GM21529 (cell line): ENCODE results near the gene MYL12B.
"Not testable (repeated sequence)": the region's sequence is repeated elsewhere in the genome, so short reads cannot be mapped to it uniquely, and the experiment has no call there.

Experiments used
- ATAC-seq: cut with Tn5 transposase; IDR thresholded peaks from one replicate; pipeline ENCODE4 v1.9.1; 2021; ENCODE audit not compliant: unreplicated experiment

MYL12B gene

DNA sequence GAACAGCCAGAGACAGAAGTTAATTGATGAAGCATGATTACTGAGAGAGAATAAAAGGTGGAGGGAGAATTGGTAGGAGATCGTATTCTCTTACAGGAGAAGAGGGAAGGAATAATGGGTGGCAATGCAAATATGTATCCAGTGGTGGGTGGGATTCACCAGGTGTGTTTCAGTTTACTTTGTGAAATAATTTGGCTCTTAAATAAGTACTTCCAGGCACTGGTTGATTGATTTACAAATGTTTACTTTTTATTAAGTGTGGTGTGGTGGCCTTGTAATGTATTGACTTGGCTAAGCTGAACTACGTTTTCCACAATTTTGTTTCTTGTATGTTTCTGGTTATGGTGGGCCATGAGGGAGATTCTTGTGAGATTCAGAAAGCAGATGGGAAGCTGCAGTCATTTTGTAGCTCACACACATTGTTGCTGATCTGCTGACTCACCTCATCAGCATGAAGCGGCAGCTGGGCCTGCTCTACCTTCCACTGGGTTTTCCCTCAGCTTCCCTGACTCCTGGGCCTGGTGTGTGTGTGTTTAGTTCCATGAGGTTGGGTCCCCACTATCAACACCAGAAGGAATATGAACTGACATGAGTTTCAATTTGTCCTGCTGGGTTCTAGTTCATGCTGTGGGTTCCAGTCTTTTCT, 32.6 kb downstream of the MYL12B start:
- ATAC-seq = no peak

DNA sequence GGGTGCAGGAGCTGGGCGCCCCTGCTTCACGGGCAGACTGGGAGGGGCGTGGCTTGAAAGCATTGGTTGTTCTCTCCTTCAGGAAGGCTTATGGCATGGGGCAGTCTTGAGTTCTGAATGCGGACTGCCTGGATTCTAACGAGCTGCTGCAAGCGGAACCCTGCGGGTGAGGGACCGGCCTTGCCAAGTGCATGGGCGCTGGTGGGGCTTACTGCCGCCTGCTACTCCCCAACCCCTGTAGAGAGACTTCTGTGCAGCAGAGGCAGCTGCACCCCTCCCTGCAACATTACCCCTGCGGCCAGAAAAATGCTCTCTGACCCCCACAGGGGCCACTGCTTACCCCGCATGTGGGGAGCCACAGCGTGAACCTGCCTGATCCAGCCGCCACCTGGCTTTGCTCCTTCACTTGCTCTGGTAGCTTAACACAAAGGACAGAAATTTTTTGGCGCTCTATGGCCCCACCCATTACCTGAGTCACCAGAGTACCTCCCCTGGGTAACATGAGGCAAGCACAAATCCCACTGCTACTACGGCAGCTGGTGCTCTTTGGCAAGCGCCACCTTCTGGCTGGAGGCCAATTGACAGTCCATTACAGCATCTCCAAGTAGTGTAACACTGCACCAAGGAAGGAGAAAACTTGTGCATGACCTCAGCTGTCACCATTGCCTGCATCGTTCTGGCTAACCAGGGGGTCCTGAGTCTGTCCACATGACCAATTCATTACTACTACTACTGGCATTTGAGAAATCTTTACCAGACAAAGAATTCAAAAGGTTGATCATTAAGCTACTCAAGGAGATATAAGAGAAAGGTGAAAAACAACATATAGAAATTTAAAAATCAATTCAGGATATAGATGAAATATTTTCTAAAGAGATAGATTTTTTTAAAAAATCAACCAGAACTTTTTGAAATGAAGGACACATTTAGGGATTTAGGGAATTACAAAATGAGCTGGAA, 35.4 kb downstream of the MYL12B start:
- peak; percentile 99 for ATAC-seq

DNA sequence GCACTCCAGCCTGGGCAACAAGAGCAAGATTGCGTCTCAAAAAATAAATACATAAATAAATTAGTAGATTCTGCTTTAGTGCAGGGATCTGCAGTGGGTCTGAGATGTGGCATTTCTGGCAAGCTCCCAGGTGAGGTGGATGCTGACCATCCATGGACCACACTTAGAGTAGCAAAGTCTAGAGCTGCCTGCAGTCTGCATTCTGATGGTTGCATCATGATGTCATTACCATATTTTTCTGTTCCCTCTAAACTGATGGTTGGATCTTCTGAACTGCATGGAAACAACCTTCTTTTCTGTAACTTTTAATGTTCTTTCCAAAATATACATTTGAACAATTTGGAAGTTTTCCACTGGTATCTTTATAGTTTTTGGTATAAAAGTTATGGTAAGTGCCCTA, 42.9 kb downstream of the MYL12B start:
- no peak for ATAC-seq

DNA sequence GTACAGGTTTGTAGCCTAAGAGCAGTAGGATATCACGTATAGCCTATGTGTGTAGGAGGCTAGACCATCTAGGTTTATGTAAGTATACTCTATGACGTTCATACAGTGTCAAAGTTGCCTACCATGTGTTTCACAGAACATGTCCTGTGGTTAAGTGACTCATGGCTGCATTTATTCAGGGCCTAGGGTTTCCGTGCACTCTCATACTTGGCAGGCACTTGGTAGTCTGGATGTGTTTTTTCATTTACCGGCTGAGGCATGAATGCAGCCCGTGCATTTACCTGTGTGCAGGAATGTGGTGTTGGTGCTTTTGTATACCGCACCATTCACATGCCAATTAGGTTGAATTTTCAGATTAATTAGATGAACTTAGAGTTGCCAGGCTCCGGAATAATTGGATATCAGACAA, 43.4 kb downstream of the MYL12B start:
- ATAC-seq = peak; percentile 63

DNA sequence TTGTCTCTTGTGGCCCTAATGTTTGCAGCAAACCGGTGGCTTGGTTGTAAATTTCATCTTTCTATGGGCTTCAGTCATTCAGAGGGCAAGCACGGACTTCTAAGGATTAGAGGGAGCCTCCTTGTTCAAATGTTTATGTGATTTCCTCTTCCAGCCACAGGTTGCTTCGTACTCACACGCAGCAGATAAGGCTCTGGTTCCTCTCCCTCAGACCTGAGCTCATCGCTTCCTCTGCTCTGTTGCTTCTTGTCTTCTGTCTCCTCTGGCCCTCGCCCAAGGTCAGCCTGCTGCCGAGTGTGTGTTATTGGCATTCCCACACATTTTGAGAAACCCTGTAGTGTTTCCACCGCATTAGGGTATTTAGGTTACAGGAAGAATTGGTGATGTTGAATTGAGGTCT, 44.0 kb downstream of the MYL12B start:
- no peak for ATAC-seq

DNA sequence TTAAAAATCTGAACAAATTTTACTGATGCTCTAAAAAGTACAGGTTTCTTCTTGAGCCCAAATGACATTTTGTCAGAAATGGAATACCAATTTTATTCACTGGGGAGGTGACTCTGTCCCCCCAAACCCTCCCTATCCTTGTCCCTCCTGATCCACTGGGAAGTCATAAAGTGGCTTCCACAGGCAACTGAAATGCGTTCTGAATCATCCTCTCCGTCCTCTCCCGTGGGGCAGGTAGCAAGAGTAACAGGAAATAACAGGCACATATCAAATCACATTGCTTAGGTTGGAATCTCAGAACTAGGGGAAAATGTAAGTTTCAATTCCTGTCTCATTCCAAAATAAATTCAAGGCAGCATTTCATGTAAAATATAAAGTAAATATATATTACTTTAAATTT, 44.5 kb downstream of the MYL12B start:
- ATAC-seq = no peak

DNA sequence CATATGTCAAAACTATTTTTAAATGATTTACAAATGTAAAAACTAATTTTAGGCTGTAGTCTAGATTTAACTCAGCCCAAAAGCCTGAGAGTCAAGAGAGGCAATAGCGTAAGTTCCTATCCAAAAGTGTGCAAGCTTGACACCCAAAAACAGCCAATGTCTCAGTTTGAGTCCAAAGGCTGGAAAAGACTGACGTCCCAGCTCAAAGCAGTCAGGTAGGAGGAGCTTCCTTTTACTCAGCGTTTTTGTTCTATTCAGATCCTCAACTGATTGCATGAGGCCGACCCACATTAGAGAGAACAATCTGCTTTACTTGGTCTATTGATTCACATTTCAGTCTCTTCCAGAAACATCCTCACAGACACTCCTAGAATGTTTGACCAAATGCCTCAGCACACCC, 51.8 kb downstream of the MYL12B start:
- ATAC-seq = no peak

DNA sequence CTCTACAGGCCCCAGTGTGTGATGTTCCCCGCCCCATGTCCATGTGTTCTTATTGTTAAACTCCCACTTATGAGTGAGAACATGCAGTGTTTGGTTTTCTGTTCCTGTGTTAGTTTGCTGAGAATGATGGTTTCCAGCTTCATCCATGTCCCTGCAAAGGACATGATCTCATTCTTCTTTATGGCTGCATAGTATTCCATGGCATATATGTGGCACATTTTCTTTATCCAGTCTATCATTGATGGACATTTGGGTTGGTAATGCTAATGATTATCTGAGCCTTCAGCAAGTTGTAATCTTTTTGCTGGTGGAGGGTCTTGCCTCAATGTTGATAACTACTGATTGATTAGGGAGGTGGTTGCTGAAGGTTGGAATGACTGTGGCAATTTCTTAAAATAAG, 53.4 kb downstream of the MYL12B start:
- ATAC-seq = not testable (repeated sequence)

DNA sequence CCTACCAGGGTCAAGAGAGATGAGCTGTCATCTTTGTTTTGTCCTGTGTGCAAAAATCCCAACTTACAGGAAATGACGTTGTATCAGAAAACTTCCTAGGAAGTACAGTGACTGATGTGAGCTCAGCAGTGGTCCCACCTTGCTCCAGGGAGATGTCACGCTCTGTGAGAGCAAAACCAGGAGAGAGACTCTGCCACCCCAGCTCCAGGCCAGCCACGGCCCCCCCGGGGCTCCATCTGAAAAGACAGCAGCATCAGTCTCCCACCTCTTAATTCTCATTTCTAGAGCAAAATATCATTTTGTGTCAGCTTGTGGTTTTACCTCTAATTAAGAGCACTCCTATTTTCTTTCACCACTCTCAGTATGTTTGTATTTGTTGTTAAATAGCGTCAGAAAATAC, 57.5 kb downstream of the MYL12B start:
- no peak for ATAC-seq

DNA sequence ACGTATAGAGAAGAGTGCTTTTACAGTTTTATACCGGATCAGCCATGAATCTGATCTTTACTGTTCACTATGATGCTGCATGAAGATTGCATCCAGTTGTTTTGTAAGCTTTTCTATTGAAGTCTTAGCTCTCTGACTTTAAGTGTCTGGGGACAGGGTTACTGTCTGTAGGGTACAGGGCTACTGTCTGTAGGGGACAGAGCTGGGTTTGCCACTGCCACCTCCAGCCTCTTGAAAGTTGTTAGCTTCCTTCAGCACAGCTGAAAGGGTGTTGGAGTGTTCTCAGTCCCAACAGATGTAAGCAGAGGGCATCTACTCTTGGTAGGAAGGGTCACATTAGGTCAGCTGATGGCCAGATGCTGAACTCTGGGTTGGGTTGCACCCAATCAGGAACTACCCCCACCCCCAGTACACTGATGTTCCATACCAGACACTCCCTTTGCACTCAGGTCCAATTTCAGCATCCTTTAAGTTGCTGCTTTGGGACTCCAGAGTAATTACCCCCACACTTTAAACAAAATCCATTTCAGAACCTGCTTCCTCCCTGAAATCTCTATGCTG, 58.0 kb downstream of the MYL12B start:
- ATAC-seq = no peak

DNA sequence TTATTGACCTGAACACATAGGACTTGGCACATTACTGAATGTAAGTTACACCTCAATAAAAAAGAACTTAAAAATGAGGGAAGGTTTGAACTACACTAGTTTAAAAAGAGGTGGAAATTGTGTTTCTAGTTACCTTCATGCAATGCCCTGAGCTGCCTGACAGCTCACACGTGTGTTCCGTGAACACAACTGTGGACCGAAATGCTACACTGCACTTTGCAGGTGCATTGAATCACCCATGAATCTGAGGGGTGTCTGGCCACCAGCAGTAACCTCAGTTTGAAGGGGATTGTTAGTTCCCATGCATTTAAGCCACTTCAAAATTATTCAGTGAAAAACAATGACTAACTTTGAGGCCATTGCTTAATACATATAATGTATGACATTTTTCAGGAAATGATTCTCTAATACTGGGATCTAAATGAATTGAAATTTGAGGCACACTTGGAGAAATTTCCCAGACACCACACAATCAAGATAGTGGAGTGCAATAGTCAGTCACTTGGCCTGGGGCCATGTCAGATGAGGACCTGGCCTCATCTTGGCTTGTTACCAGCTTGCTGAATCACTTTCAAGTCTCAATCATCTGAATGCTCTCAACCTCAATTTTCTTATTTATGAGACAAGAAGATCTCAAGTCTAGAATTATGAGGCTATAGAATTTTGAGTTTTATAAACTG, 59.3 kb downstream of the MYL12B start:
- no peak for ATAC-seq

DNA sequence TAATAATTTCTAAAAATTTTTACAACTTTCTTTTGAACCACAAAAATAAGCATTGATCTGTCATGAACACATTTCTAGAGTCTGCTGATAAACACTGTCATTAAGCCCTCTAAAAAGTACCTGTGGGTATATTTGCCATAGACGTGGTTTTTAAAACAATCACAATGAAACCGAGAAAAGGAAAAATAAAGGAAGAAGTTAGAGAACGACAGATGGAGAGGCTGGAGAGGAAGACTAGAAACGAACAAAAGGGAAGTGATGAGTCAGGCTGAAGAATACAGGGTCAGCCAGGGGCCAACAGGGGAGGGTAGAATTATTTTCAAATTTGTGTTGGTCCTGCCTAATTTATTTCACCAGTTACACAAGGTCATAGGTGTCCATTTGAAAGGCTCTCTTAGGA, 62.0 kb downstream of the MYL12B start:
- ATAC-seq = peak; percentile 52
